ENCODE measurements around the gene STK32B. TPM values are rescaled to one million over a fixed set of nuclear protein-coding genes. Genes with fewer than 3 reads are reported as not detected.

STK32B gene
- total RNA-seq, 1 experiment from 2014 or later, result 15.1 TPM

DNA sequence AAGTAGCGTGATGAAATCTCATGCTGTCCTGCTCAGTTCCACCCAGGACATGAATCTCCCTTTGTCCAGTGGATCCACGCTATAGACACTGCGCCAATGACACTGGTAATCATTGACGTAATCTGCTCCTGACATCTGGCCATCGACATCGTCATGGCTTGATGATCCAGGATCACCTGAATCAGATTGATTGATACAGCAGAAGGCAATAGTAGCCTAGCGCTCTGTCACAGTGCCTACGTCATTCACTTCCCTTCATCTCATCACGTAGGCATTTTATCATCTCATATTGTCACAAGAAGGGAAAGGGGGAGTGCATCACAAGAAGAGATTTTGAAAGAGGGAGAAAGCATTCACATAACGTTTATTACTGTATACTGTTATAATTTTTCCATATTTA lies 68.8 kb downstream of the STK32B start:
- no peak overlapping the region for H3K27ac ChIP-seq (ENCODE audit: low read depth, low read length, poor library complexity, severe bottlenecking)

DNA sequence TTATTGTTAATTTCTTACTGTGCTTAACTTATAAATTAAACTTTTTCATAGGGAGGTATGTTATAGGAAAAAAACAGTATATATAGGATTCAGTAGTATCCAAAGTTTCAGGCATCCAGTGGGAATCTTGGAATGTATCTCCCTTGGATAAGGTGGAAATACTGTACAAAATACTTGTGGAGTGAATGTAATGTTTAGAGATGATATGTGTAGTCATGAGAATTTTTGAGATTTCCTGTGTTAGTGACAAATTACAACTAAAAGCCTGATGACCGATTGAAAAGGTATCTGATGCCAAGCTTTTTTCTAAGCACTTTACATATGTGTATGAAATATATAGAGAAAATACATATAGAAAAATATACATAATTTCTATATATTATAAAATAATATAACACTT lies 69.2 kb downstream of the STK32B start:
- no peak overlapping the region for H3K27ac ChIP-seq (ENCODE audit: low read depth, low read length, poor library complexity, severe bottlenecking)
- no peak overlapping the region for H3K4me3 ChIP-seq (ENCODE audit: low read depth, low read length, poor library complexity, severe bottlenecking)
- CTCF ChIA-PET, result no interaction called here
- intact Hi-C loops (cut with micrococcal nuclease; ENCODE audit: unreplicated experiment), result no loop called here
- TF ChIP-seq, protein P1, sequence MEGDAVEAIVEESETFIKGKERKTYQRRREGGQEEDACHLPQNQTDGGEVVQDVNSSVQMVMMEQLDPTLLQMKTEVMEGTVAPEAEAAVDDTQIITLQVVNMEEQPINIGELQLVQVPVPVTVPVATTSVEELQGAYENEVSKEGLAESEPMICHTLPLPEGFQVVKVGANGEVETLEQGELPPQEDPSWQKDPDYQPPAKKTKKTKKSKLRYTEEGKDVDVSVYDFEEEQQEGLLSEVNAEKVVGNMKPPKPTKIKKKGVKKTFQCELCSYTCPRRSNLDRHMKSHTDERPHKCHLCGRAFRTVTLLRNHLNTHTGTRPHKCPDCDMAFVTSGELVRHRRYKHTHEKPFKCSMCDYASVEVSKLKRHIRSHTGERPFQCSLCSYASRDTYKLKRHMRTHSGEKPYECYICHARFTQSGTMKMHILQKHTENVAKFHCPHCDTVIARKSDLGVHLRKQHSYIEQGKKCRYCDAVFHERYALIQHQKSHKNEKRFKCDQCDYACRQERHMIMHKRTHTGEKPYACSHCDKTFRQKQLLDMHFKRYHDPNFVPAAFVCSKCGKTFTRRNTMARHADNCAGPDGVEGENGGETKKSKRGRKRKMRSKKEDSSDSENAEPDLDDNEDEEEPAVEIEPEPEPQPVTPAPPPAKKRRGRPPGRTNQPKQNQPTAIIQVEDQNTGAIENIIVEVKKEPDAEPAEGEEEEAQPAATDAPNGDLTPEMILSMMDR (conservative IDR thresholded peaks at IDR 0.05; ENCODE audit: low read depth, low read length), result no peak
- TF ChIP-seq EZH2 (IDR thresholded peaks at IDR 0.05; ENCODE audit: borderline replicate concordance, low read depth, low read length, poor library complexity, severe bottlenecking), result no peak
- no peaks in the 10 kb centered on the region for H3K27me3 ChIP-seq (replicated peaks; ENCODE audit: insufficient read depth, low read depth, low read length, poor library complexity)
- H3K9me3 ChIP-seq (ENCODE audit: low read depth, low read length, poor library complexity, severe bottlenecking), result no peaks in the 10 kb centered on the region
- POLR2A ChIA-PET (ENCODE audit: low non-redundant PET), result no interaction called here
- H3K4me1 ChIP-seq (ENCODE audit: insufficient read depth, low read length, poor library complexity, severe bottlenecking), result peaks cover 11% of the 10 kb centered on the region
- DNase-seq (ENCODE audit: low spot score), result no peak
- BruUV-seq (replicated peaks), result no TSS peak
- H3K36me3 ChIP-seq (ENCODE audit: insufficient read depth, low read length, poor library complexity, severe bottlenecking), result no peaks in the 10 kb centered on the region

More for the DNA sequence above, 68.8 kb downstream of the STK32B start:
- Histone ChIP-seq H3K27me3 (replicated peaks; ENCODE audit: insufficient read depth, low read depth, low read length, poor library complexity) (no peaks in the 10 kb centered on the region), H3K4me3 (ENCODE audit: low read depth, low read length, poor library complexity, severe bottlenecking) (no peak overlapping the region), H3K9me3 (ENCODE audit: low read depth, low read length, poor library complexity, severe bottlenecking) (no peaks in the 10 kb centered on the region), H3K4me1 (ENCODE audit: insufficient read depth, low read length, poor library complexity, severe bottlenecking) (peaks cover 13% of the 10 kb centered on the region), H3K36me3 (ENCODE audit: insufficient read depth, low read length, poor library complexity, severe bottlenecking) (no peaks in the 10 kb centered on the region)
- BruUV-seq (replicated peaks), result no TSS peak
- no peak for DNase-seq (ENCODE audit: low spot score)
- TF ChIP-seq, protein P1 (conservative IDR thresholded peaks at IDR 0.05; ENCODE audit: low read depth, low read length), result no peak
- TF ChIP-seq EZH2 (IDR thresholded peaks at IDR 0.05; ENCODE audit: borderline replicate concordance, low read depth, low read length, poor library complexity, severe bottlenecking), result no peak
- ChIA-PET CTCF (no interaction called here), POLR2A (ENCODE audit: low non-redundant PET) (no interaction called here)
- intact Hi-C loops (cut with micrococcal nuclease; ENCODE audit: unreplicated experiment), result no loop called here

DNA sequence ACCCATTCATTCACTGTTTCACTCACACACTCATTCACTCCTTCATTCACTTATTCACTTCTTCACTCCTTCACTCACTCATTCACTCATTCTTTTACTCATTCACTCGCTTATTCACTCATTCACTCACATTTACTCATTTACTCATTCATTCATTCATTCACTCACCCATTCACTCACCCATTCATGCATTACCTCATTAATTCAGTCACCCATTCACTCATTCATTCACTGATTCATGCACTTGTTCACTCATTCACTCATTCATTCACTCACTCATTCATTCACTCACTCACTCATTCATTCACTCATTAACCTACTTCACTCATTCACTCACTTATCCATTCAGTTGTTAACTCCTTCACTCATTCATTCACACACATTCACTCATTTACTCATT lies 70.8 kb downstream of the STK32B start:
- Histone ChIP-seq H3K4me1 (ENCODE audit: insufficient read depth, low read length, poor library complexity, severe bottlenecking) (peaks cover 10% of the 10 kb centered on the region), H3K27ac (ENCODE audit: low read depth, low read length, poor library complexity, severe bottlenecking) (no peak overlapping the region), H3K4me3 (ENCODE audit: low read depth, low read length, poor library complexity, severe bottlenecking) (no peak overlapping the region), H3K36me3 (ENCODE audit: insufficient read depth, low read length, poor library complexity, severe bottlenecking) (no peaks in the 10 kb centered on the region), H3K9me3 (ENCODE audit: low read depth, low read length, poor library complexity, severe bottlenecking) (no peaks in the 10 kb centered on the region), H3K27me3 (replicated peaks; ENCODE audit: insufficient read depth, low read depth, low read length, poor library complexity) (no peaks in the 10 kb centered on the region)
- no peak for TF ChIP-seq EZH2 (IDR thresholded peaks at IDR 0.05; ENCODE audit: borderline replicate concordance, low read depth, low read length, poor library complexity, severe bottlenecking)
- TF ChIP-seq, protein P1 (conservative IDR thresholded peaks at IDR 0.05; ENCODE audit: low read depth, low read length), result no peak
- DNase-seq (ENCODE audit: low spot score), result no peak
- BruUV-seq (replicated peaks), result no TSS peak
- intact Hi-C loops (cut with micrococcal nuclease; ENCODE audit: unreplicated experiment), result no loop called here
- ChIA-PET POLR2A (ENCODE audit: low non-redundant PET) (no interaction called here), CTCF (no interaction called here)

All from A673 (cell line).